GM12892 (cell line): ENCODE measurements around the gene CPXM2.

Experiments used
- POLR2AphosphoS5 ChIP-seq: IDR thresholded peaks from 2 replicates; pipeline ENCODE4 v1.6.1; 2011; ENCODE audit warnings: low read depth, low read length, control low read depth
- TAF1 ChIP-seq: IDR thresholded peaks from 2 replicates; pipeline ENCODE4 v1.6.1; 2011; ENCODE audit warnings: low read depth, mild to moderate bottlenecking, control low read depth, low read length, borderline replicate concordance

GRCh38 chr10:123904834-123905409, 13.3 kb upstream of the CPXM2 start:
- TF ChIP-seq POLR2AphosphoS5: no peak
- TF ChIP-seq TAF1: no peak
